ENCODE data around the gene GMPR. TPM values are rescaled to one million over a fixed set of nuclear protein-coding genes. Genes with fewer than 3 reads are reported as not detected.

GMPR gene
- total and polyA plus RNA-seq, 10 of the 15 experiments (the other 5 are each of a cell fraction or from before 2014, with no cell fraction given), result 0.15 to 1.8 (median 0.49) TPM; not detected in 1

DNA sequence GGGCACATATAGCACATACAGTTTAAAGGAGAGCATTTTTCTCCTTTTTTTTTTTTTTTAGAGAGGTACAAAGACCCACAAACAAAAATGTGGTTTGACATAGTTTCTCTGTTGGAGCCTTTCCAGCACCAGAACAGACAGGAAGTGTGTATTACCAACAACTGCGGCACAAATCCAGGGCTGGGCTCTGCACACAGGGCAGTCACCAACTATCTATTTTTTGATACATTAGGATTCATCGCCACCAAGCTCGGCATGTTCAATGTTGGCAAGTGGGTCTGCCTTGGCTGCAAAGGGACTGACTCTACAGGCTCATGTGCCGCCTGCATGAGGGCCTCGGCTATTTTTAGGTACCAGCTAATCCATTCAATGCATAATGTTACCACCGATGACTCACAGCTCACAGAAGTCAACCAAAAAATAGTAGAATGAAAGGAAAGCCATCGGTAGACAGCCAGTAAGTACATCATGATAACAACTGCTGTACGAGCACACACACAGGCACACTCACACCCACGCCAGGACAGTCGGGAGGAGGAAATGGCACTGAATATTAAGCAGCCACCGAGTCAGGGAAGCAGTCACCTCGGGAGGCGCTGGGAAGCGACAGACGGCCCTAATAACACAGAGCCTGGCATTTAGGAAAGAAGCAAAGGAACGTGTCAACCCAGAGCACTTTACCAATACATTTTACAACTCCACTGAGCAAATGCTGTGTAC lies 81.6 kb downstream of the GMPR start (continued):
- TF ChIP-seq, protein P1, sequence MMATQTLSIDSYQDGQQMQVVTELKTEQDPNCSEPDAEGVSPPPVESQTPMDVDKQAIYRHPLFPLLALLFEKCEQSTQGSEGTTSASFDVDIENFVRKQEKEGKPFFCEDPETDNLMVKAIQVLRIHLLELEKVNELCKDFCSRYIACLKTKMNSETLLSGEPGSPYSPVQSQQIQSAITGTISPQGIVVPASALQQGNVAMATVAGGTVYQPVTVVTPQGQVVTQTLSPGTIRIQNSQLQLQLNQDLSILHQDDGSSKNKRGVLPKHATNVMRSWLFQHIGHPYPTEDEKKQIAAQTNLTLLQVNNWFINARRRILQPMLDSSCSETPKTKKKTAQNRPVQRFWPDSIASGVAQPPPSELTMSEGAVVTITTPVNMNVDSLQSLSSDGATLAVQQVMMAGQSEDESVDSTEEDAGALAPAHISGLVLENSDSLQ (IDR thresholded peaks at IDR 0.05), result 0 out of 2 replicates have a peak, but pooled peaks have one; percentile 14
- TF ChIP-seq POLR2A (IDR thresholded peaks at IDR 0.05; ENCODE audit: low read depth, low read length) (0 out of 2 replicates have a peak, but pooled peaks have one; percentile 26), SMARCA5 (IDR thresholded peaks at IDR 0.05) (no peak), ATF7 (IDR thresholded peaks at IDR 0.05; ENCODE audit: low read depth) (peak; percentile 72), NR2C1 (IDR thresholded peaks at IDR 0.05) (no peak), NFYA (IDR thresholded peaks at IDR 0.05; ENCODE audit: borderline replicate concordance, low read depth, low read length) (no peak), ASH2L (IDR thresholded peaks at IDR 0.05; ENCODE audit: borderline replicate concordance, low read depth) (0 out of 2 replicates have a peak, but pooled peaks have one; percentile 15), JUND (IDR thresholded peaks at IDR 0.05; ENCODE audit: low read depth, low read length) (0 out of 2 replicates have a peak, but pooled peaks have one; percentile 45), CREB1 (IDR thresholded peaks at IDR 0.05; ENCODE audit: low read depth) (peak; percentile 35; the same call in 1 of the 2 replicates), RUNX3 (IDR thresholded peaks at IDR 0.05; ENCODE audit: low read length) (peak; percentile 85), CBX5 (IDR thresholded peaks at IDR 0.05; ENCODE audit: low read depth) (0 out of 2 replicates have a peak, but pooled peaks have one; percentile 52), EGR1 (IDR thresholded peaks at IDR 0.05; ENCODE audit: borderline replicate concordance in 1 of 2, low read depth in 2 of 2, low read length in 2 of 2) (peak in 1 of 2 experiments; percentile 41; a peak in 1 of 3 replicates), BHLHE40 (IDR thresholded peaks at IDR 0.05; ENCODE audit: borderline replicate concordance in 1 of 2, low read depth in 2 of 2, low read length in 1 of 2) (peak; percentile 58 to 78)
- TF ChIP-seq, protein P2, sequence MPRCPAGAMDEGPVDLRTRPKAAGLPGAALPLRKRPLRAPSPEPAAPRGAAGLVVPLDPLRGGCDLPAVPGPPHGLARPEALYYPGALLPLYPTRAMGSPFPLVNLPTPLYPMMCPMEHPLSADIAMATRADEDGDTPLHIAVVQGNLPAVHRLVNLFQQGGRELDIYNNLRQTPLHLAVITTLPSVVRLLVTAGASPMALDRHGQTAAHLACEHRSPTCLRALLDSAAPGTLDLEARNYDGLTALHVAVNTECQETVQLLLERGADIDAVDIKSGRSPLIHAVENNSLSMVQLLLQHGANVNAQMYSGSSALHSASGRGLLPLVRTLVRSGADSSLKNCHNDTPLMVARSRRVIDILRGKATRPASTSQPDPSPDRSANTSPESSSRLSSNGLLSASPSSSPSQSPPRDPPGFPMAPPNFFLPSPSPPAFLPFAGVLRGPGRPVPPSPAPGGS (IDR thresholded peaks at IDR 0.05; ENCODE audit: borderline replicate concordance, insufficient read depth, low read depth, low read length, poor library complexity, severe bottlenecking), result no peak
